ENCODE measurements around the gene RAMP1.

GRCh38 chr2:237857791-237858190 lies 1.6 kb upstream of the RAMP1 start:
- TF ChIP-seq CTCF (IDR thresholded peaks at IDR 0.05) (no peak), POLR2A (IDR thresholded peaks at IDR 0.05) (no peak)

Data from right lobe of liver (tissue), 4 donors.